HEK293 (cell line): ENCODE measurements around the gene PPP1R9B.

Experiments
- CTCF ChIA-PET: fragments of 350-600 bp; formaldehyde crosslinking; extraction: SDS; loops from one replicate; lab custom pipeline; 2021; ENCODE audit warnings: antibody characterized with exemption; lab: Yijun Ruan, JAX
- POLR2A ChIA-PET: fragments of 300-600 bp; formaldehyde crosslinking; extraction: SDS; loops from one replicate; lab custom pipeline; 2020; ENCODE audit warnings: antibody characterized with exemption, inconsistent platforms; lab: Yijun Ruan, JAX
- H3K27ac ChIP-seq: fragments of 200-500 bp; sonication (Bioruptor generic); 2 replicates; pipeline ENCODE4 v1.5.1; 2014; ENCODE audit warnings: low read depth, low read length, control low read depth, inconsistent platforms; ENCODE audit errors: extremely low read depth
- H3K36me3 ChIP-seq, 2 experiments: fragments of 200-500 bp in 1 of 2; sonication (Bioruptor generic) in 1 of 2; 1 replicate in 1 of 2; 2 replicates in 1 of 2; pipeline ENCODE4 v1.5.1; 2014 to 2017; ENCODE audit warnings: inconsistent platforms in 2 of 2, low read length in 2 of 2; ENCODE audit not compliant: control insufficient read depth in 2 of 2, insufficient read depth in 1 of 2
- H3K4me1 ChIP-seq: fragments of 200-500 bp; sonication (Bioruptor generic); 2 replicates; pipeline ENCODE4 v1.5.1; 2014; ENCODE audit warnings: mild to moderate bottlenecking, low read length, inconsistent platforms; ENCODE audit not compliant: control insufficient read depth, insufficient read depth
- H3K4me3 ChIP-seq: 2 replicates; pipeline ENCODE4 v1.5.1; 2011; ENCODE audit warnings: low read depth, mild to moderate bottlenecking, control low read depth, low read length, moderate library complexity
- H3K9me3 ChIP-seq: fragments of 200-500 bp; sonication (Bioruptor generic); 2 replicates; pipeline ENCODE4 v1.5.1; 2014; ENCODE audit warnings: low read depth, low read length, inconsistent platforms; ENCODE audit not compliant: control insufficient read depth, insufficient read depth
- BCL11A ChIP-seq: fragments of 450-650 bp; formaldehyde crosslinking; IDR thresholded peaks from 2 replicates; pipeline ENCODE4 v1.5.1; 2016; ENCODE audit warnings: low read depth, missing biosample characterization, missing genetic modification characterization
- FEZF1 ChIP-seq: fragments of 450-650 bp; formaldehyde crosslinking; IDR thresholded peaks from 2 replicates; pipeline ENCODE4 v1.5.1; 2016; ENCODE audit warnings: missing biosample characterization, missing genetic modification characterization
- GLI4 ChIP-seq: fragments of 450-650 bp; formaldehyde crosslinking; IDR thresholded peaks from 2 replicates; pipeline ENCODE4 v1.5.1; 2016; ENCODE audit warnings: missing biosample characterization, missing genetic modification characterization
- HOXA7 ChIP-seq: sonication (generic); formaldehyde crosslinking; IDR thresholded peaks from 2 replicates; pipeline ENCODE4 v1.8.1; 2022; ENCODE audit warnings: missing genetic modification reagents, borderline replicate concordance
- KLF10 ChIP-seq: fragments of 450-650 bp; IDR thresholded peaks from 2 replicates; pipeline ENCODE4 v1.5.1; 2018; ENCODE audit warnings: missing biosample characterization, mild to moderate bottlenecking, missing genetic modification characterization
- KLF7 ChIP-seq: fragments of 450-650 bp; formaldehyde crosslinking; IDR thresholded peaks from 2 replicates; pipeline ENCODE4 v1.5.1; 2016; ENCODE audit warnings: missing biosample characterization, missing genetic modification characterization, borderline replicate concordance
- RBAK ChIP-seq: fragments of 450-650 bp; formaldehyde crosslinking; IDR thresholded peaks from 2 replicates; pipeline ENCODE4 v1.5.1; 2016; ENCODE audit warnings: missing biosample characterization, missing genetic modification characterization
- TRIM28 ChIP-seq: IDR thresholded peaks from 2 replicates; pipeline ENCODE4 v1.6.1; 2011; ENCODE audit warnings: low read length, control low read depth, borderline replicate concordance
- YY1 ChIP-seq: fragments of 450-650 bp; formaldehyde crosslinking; IDR thresholded peaks from 2 replicates; pipeline ENCODE4 v1.5.1; 2018; ENCODE audit warnings: missing biosample characterization, missing genetic modification characterization
- ZBTB1 ChIP-seq: fragments of 450-650 bp; formaldehyde crosslinking; IDR thresholded peaks from 2 replicates; pipeline ENCODE4 v1.5.1; 2016; ENCODE audit warnings: missing biosample characterization, missing genetic modification characterization
- ZBTB7A ChIP-seq: fragments of 450-650 bp; formaldehyde crosslinking; IDR thresholded peaks from 2 replicates; pipeline ENCODE4 v1.5.1; 2016; ENCODE audit warnings: low read depth, missing biosample characterization, missing genetic modification characterization
- ZNF133 ChIP-seq: fragments of 450-650 bp; formaldehyde crosslinking; IDR thresholded peaks from 2 replicates; pipeline ENCODE4 v1.5.1; 2016; ENCODE audit warnings: missing biosample characterization, missing genetic modification characterization
- ZNF146 ChIP-seq: fragments of 450-650 bp; formaldehyde crosslinking; IDR thresholded peaks from 2 replicates; pipeline ENCODE4 v1.5.1; 2016; ENCODE audit warnings: missing biosample characterization, missing genetic modification characterization
- ZNF223 ChIP-seq: fragments of 450-650 bp; formaldehyde crosslinking; IDR thresholded peaks from 2 replicates; pipeline ENCODE4 v1.5.1; 2016; ENCODE audit warnings: missing biosample characterization, missing genetic modification characterization
- ZNF239 ChIP-seq: fragments of 450-650 bp; formaldehyde crosslinking; IDR thresholded peaks from 2 replicates; pipeline ENCODE4 v1.5.1; 2016; ENCODE audit warnings: missing biosample characterization, missing genetic modification characterization
- ZNF324 ChIP-seq: fragments of 450-650 bp; formaldehyde crosslinking; IDR thresholded peaks from 2 replicates; pipeline ENCODE4 v1.5.1; 2016; ENCODE audit warnings: missing biosample characterization, missing genetic modification characterization
- ZNF423 ChIP-seq: fragments of 450-650 bp; formaldehyde crosslinking; IDR thresholded peaks from 2 replicates; pipeline ENCODE4 v1.5.1; 2016; ENCODE audit warnings: missing biosample characterization, missing genetic modification characterization
- ZNF501 ChIP-seq: fragments of 450-650 bp; formaldehyde crosslinking; IDR thresholded peaks from 2 replicates; pipeline ENCODE4 v1.5.1; 2016; ENCODE audit warnings: missing biosample characterization, missing genetic modification characterization
- ZNF654 ChIP-seq: fragments of 450-650 bp; formaldehyde crosslinking; IDR thresholded peaks from 2 replicates; pipeline ENCODE4 v1.5.1; 2016; ENCODE audit warnings: low read depth, missing biosample characterization, missing genetic modification characterization
- ZNF768 ChIP-seq: fragments of 450-650 bp; formaldehyde crosslinking; IDR thresholded peaks from 2 replicates; pipeline ENCODE4 v1.5.1; 2018; ENCODE audit warnings: missing biosample characterization, mild to moderate bottlenecking, missing genetic modification characterization
- ZNF791 ChIP-seq: fragments of 450-650 bp; formaldehyde crosslinking; IDR thresholded peaks from 2 replicates; pipeline ENCODE4 v1.5.1; 2016; ENCODE audit warnings: missing biosample characterization, missing genetic modification characterization
- TF ChIP-seq, protein P1 (sequence below): sonication (generic); formaldehyde crosslinking; IDR thresholded peaks from 2 replicates; pipeline ENCODE4 v1.8.1; 2022; ENCODE audit warnings: mild to moderate bottlenecking, moderate library complexity, missing genetic modification reagents
- TF ChIP-seq, protein P2 (sequence below): fragments of 450-650 bp; formaldehyde crosslinking; IDR thresholded peaks from 2 replicates; pipeline ENCODE4; 2016; ENCODE audit warnings: missing biosample characterization, missing genetic modification characterization
- TF ChIP-seq, protein P3 (sequence below): fragments of 450-650 bp; formaldehyde crosslinking; IDR thresholded peaks from 2 replicates; pipeline ENCODE4 v1.5.1; 2016; ENCODE audit warnings: missing biosample characterization, missing genetic modification characterization
- TF ChIP-seq, protein P4 (sequence below): fragments of 450-650 bp; formaldehyde crosslinking; IDR thresholded peaks from 2 replicates; pipeline ENCODE4 v1.5.1; 2016; ENCODE audit warnings: missing biosample characterization, missing genetic modification characterization
- TF ChIP-seq, protein P5 (sequence below): fragments of 450-650 bp; formaldehyde crosslinking; IDR thresholded peaks from 2 replicates; pipeline ENCODE4 v1.5.1; 2017; ENCODE audit warnings: missing biosample characterization, missing genetic modification characterization
- TF ChIP-seq, protein P6 (sequence below): fragments of 450-650 bp; formaldehyde crosslinking; IDR thresholded peaks from 2 replicates; pipeline ENCODE4 v1.5.1; 2016; ENCODE audit warnings: missing biosample characterization, missing genetic modification characterization

The PPP1R9B gene

DNA sequence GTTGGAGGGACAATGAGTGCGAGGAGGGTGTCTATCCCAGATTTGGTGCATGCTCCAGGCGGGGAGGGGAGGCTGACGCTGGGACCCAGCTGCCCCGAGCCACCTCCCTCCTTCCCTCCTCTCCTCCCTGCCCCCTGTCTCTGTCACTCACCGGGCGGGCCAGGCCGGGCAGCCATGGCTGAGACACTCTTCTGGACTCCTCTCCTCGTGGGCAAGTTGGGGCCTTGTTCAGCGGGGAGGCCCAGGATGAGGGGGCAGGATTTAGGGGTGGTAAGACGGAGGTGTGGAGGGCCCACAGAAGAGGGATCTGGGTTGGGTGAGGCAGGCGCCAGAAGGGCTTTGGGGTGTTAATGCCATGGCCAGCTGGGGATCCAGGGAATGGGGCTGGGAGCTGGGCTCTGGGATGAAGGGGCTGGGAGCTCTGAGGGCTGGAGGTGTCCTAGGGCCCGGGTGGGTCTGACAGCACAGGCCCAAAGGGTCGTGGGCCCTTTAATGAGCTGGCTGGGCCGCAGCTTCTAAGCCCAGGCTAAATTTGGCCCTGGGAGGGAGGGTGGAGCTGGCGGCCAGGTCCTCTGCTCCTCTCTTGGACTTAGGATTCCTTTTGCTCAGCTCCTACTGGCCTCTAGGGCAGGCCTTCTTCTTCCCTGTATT is 15.5 kb upstream of the PPP1R9B start, which contains the start of gene SGCA:
Gene SGCA, plus strand, starts transcription at position 139 of the 651 bp plus-strand sequence. Its CDS starts 36 bp downstream, at position 175.
- Histone ChIP-seq H3K36me3 (no peaks in the 10 kb centered on the region), H3K4me3 (no peak within 1 kb of the TSS), H3K9me3 (no peaks in the 10 kb centered on the region), H3K4me1 (no peaks in the 10 kb centered on the region), H3K27ac (no peak within 1 kb of the TSS)
- CTCF ChIA-PET = interaction anchor here (0.6 to 9.6 kb wide), 14 partner anchors 9 to 130 kb away, joined by 3 to 174 read pairs (median 5); no protein-coding TSS in a partner anchor
- POLR2A ChIA-PET = interaction anchor here (1.3 kb wide), 1 partner anchor 14 kb away, joined by 8 read pairs; no protein-coding TSS in a partner anchor
- TF ChIP-seq KLF10 = no peak
- TF ChIP-seq, protein P1, sequence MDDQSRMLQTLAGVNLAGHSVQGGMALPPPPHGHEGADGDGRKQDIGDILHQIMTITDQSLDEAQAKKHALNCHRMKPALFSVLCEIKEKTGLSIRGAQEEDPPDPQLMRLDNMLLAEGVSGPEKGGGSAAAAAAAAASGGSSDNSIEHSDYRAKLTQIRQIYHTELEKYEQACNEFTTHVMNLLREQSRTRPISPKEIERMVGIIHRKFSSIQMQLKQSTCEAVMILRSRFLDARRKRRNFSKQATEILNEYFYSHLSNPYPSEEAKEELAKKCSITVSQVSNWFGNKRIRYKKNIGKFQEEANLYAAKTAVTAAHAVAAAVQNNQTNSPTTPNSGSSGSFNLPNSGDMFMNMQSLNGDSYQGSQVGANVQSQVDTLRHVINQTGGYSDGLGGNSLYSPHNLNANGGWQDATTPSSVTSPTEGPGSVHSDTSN (CRISPR knock-in tag) = no peak
- no peak for TF ChIP-seq TRIM28
- no peak for TF ChIP-seq ZNF146 (tag by site-specific recombination)
- no peak for TF ChIP-seq ZNF791
- TF ChIP-seq ZBTB1 (tag by site-specific recombination) = no peak
- TF ChIP-seq ZNF654 (tag by site-specific recombination) = no peak
- no peak for TF ChIP-seq ZNF501
- TF ChIP-seq KLF7 (tag by site-specific recombination) = no peak
- TF ChIP-seq ZNF239 (tag by site-specific recombination) = no peak
- TF ChIP-seq, protein P2, sequence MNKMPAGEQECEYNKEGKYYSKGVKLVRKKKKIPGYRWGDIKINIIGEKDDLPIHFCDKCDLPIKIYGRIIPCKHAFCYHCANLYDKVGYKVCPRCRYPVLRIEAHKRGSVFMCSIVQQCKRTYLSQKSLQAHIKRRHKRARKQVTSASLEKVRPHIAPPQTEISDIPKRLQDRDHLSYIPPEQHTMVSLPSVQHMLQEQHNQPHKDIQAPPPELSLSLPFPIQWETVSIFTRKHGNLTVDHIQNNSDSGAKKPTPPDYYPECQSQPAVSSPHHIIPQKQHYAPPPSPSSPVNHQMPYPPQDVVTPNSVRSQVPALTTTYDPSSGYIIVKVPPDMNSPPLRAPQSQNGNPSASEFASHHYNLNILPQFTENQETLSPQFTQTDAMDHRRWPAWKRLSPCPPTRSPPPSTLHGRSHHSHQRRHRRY (tag by site-specific recombination) = no peak
- TF ChIP-seq ZNF223 (tag by site-specific recombination) = no peak
- no peak for TF ChIP-seq ZNF324 (tag by site-specific recombination)
- no peak for TF ChIP-seq YY1

DNA sequence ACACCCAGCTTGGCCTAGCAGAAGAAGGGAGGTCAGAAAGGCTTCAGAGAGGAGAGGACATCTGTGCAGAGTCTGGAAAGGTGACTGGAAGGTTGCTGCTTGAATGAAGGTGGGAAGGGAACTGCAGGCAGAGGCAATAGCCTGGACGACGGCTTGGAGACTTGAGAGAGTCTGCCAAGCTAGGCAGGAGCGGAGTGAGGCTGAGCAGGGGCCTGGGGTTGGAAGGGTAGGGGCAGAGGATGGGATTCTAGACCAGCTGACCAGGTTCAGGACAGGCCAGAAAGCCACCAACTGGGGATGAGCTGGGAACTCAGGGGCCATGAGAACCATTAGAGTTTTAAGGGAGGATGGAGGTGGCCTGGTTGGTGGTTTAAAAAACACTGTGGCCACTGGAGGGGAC is 15.0 kb upstream of the PPP1R9B start:
- Histone ChIP-seq H3K27ac (no peak overlapping the region), H3K36me3 (no peaks in the 10 kb centered on the region), H3K9me3 (no peaks in the 10 kb centered on the region), H3K4me3 (no peak overlapping the region), H3K4me1 (no peaks in the 10 kb centered on the region)
- POLR2A ChIA-PET = interaction anchor here (1.3 kb wide), 1 partner anchor 13 kb away, joined by 8 read pairs; no protein-coding TSS in a partner anchor
- CTCF ChIA-PET = interaction anchor here (0.6 to 7.4 kb wide), 14 partner anchors 9 to 131 kb away, joined by 3 to 106 read pairs (median 5); no protein-coding TSS in a partner anchor
- TF ChIP-seq, protein P3, sequence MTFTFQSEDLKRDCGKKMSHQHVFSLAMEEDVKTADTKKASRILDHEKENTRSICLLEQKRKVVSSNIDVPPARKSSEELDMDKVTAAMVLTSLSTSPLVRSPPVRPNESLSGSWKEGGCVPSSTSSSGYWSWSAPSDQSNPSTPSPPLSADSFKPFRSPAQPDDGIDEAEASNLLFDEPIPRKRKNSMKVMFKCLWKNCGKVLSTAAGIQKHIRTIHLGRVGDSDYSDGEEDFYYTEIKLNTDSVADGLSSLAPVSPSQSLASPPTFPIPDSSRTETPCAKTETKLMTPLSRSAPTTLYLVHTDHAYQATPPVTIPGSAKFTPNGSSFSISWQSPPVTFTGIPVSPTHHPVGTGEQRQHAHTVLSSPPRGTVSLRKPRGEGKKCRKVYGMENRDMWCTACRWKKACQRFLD (tag by site-specific recombination) = no peak
- TF ChIP-seq, protein P4, sequence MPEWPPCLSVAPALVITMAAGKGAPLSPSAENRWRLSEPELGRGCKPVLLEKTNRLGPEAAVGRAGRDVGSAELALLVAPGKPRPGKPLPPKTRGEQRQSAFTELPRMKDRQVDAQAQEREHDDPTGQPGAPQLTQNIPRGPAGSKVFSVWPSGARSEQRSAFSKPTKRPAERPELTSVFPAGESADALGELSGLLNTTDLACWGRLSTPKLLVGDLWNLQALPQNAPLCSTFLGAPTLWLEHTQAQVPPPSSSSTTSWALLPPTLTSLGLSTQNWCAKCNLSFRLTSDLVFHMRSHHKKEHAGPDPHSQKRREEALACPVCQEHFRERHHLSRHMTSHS (tag by site-specific recombination) = no peak
- no peak for TF ChIP-seq RBAK (tag by site-specific recombination)
- TF ChIP-seq BCL11A (tag by site-specific recombination) = no peak
- no peak for TF ChIP-seq HOXA7 (CRISPR knock-in tag)
- TF ChIP-seq ZNF768 = no peak
- TF ChIP-seq ZBTB7A = no peak
- TF ChIP-seq, protein P5, sequence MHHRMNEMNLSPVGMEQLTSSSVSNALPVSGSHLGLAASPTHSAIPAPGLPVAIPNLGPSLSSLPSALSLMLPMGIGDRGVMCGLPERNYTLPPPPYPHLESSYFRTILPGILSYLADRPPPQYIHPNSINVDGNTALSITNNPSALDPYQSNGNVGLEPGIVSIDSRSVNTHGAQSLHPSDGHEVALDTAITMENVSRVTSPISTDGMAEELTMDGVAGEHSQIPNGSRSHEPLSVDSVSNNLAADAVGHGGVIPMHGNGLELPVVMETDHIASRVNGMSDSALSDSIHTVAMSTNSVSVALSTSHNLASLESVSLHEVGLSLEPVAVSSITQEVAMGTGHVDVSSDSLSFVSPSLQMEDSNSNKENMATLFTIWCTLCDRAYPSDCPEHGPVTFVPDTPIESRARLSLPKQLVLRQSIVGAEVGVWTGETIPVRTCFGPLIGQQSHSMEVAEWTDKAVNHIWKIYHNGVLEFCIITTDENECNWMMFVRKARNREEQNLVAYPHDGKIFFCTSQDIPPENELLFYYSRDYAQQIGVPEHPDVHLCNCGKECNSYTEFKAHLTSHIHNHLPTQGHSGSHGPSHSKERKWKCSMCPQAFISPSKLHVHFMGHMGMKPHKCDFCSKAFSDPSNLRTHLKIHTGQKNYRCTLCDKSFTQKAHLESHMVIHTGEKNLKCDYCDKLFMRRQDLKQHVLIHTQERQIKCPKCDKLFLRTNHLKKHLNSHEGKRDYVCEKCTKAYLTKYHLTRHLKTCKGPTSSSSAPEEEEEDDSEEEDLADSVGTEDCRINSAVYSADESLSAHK (tag by site-specific recombination) = no peak
- no peak for TF ChIP-seq ZNF423 (tag by site-specific recombination)
- TF ChIP-seq ZNF133 (tag by site-specific recombination) = no peak
- TF ChIP-seq, protein P6, sequence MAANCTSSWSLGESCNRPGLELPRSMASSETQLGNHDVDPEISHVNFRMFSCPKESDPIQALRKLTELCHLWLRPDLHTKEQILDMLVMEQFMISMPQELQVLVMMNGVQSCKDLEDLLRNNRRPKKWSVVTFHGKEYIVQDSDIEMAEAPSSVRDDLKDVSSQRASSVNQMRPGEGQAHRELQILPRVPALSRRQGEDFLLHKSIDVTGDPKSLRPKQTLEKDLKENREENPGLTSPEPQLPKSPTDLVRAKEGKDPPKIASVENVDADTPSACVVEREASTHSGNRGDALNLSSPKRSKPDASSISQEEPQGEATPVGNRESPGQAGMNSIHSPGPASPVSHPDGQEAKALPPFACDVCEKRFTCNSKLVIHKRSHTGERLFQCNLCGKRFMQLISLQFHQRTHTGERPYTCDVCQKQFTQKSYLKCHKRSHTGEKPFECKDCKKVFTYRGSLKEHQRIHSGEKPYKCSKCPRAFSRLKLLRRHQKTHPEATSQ (tag by site-specific recombination) = no peak
- no peak for TF ChIP-seq FEZF1 (tag by site-specific recombination)
- TF ChIP-seq ZBTB1 (tag by site-specific recombination) = no peak
- no peak for TF ChIP-seq GLI4 (tag by site-specific recombination)
